SU-DHL-6 (cell line): ENCODE results near the gene MAPT.

ENCODE experiments used
- H2AFZ ChIP-seq: fragments of 200-600 bp; sonication (generic); 2 replicates; pipeline ENCODE4 v1.6.1; 2014; ENCODE audit warnings: low read depth, mild to moderate bottlenecking, moderate library complexity, mixed read lengths, antibody characterized with exemption, low read length; ENCODE audit not compliant: severe bottlenecking
- H3F3A ChIP-seq: fragments of 200-600 bp; shearing (Covaris generic); 2 replicates; pipeline ENCODE4 v1.6.0; 2016; ENCODE audit warnings: antibody characterized with exemption, mild to moderate bottlenecking; ENCODE audit not compliant: insufficient read depth
- H3K27ac ChIP-seq: fragments of 200-600 bp; sonication (generic); 2 replicates; pipeline ENCODE4 v1.5.1; 2016; ENCODE audit warnings: low read depth, mild to moderate bottlenecking, low read length, moderate library complexity, mixed read lengths
- H3K27me3 ChIP-seq: fragments of 200-600 bp; sonication (generic), shearing (Covaris generic); 2 replicates; pipeline ENCODE4 v1.6.0; 2014; ENCODE audit warnings: mild to moderate bottlenecking, low read length
- H3K36me3 ChIP-seq: fragments of 200-600 bp; sonication (generic); 2 replicates; pipeline ENCODE4 v1.6.1; 2014; ENCODE audit warnings: mild to moderate bottlenecking, low read length, mixed read lengths
- H3K4me2 ChIP-seq: fragments of 300-600, 200-600 bp; shearing (Covaris generic), sonication (generic); 2 replicates; pipeline ENCODE4 v1.6.0; 2014; ENCODE audit warnings: low read length, low read depth, mild to moderate bottlenecking; ENCODE audit not compliant: poor library complexity, severe bottlenecking
- H3K4me3 ChIP-seq: fragments of 200-600 bp; sonication (generic); 2 replicates; pipeline ENCODE4 v1.5.1; 2014; ENCODE audit warnings: antibody characterized with exemption, low read length, mild to moderate bottlenecking, mixed read lengths; ENCODE audit not compliant: insufficient read depth, poor library complexity, severe bottlenecking
- H3K79me2 ChIP-seq: fragments of 200-600 bp; sonication (generic); 2 replicates; pipeline ENCODE4 v1.6.1; 2014; ENCODE audit warnings: mild to moderate bottlenecking, low read length, moderate library complexity; ENCODE audit not compliant: insufficient read depth
- H3K9ac ChIP-seq: fragments of 200-600 bp; sonication (generic); 2 replicates; pipeline ENCODE4 v1.7.0; 2014; ENCODE audit warnings: mild to moderate bottlenecking, low read length
- H3K9me2 ChIP-seq: fragments of 200-600 bp; sonication (generic); replicated peaks from 2 replicates; pipeline ENCODE4 v1.6.1; 2014; ENCODE audit warnings: low read length; ENCODE audit not compliant: insufficient read depth
- H3K9me3 ChIP-seq: fragments of 200-600 bp; sonication (generic); 2 replicates; pipeline ENCODE4 v1.6.1; 2014; ENCODE audit warnings: low read length, mixed read lengths; ENCODE audit not compliant: insufficient read depth
- H4K20me1 ChIP-seq: fragments of 200-600 bp; sonication (generic); 2 replicates; pipeline ENCODE4 v1.6.1; 2014; ENCODE audit warnings: low read depth, mild to moderate bottlenecking, antibody characterized with exemption, low read length, moderate library complexity, mixed read lengths
- CTCF ChIP-seq: fragments of 200-600 bp; sonication (generic); IDR thresholded peaks from one replicate; pipeline ENCODE4 v1.5.1; 2017; ENCODE audit warnings: antibody characterized with exemption, mild to moderate bottlenecking, low read length, moderate library complexity; ENCODE audit not compliant: insufficient read depth, poor library complexity, severe bottlenecking
- EZH2phosphoT487 ChIP-seq: fragments of 200-600 bp; sonication (generic), shearing (Covaris generic); conservative IDR thresholded peaks from 2 replicates; pipeline ENCODE4 v1.6.1; 2018; ENCODE audit warnings: mild to moderate bottlenecking, antibody characterized with exemption, low read length, moderate library complexity, mixed read lengths

The MAPT gene

GRCh38 chr17:45985447-45985846, 91.1 kb downstream of the MAPT start:
- H3K9ac ChIP-seq, result no peak overlapping the region
- H3K9me2 ChIP-seq, result no peaks in the 10 kb centered on the region
- no peaks in the 10 kb centered on the region for H3K9me3 ChIP-seq
- no peak overlapping the region for H3K4me3 ChIP-seq
- H3K36me3 ChIP-seq, result no peaks in the 10 kb centered on the region
- TF ChIP-seq EZH2phosphoT487 (no peak), CTCF (no peak)
- no peaks in the 10 kb centered on the region for H4K20me1 ChIP-seq
- H3K4me2 ChIP-seq, result no peak overlapping the region
- H3K27me3 ChIP-seq, result no peaks in the 10 kb centered on the region
- H3K27ac ChIP-seq, result no peak overlapping the region
- H3F3A ChIP-seq, result no peaks in the 10 kb centered on the region
- H2AFZ ChIP-seq, result no peak overlapping the region
- H3K79me2 ChIP-seq, result no peaks in the 10 kb centered on the region

- no peaks in the 10 kb centered on the region for H3F3A ChIP-seq
- no peak overlapping the region for H3K9ac ChIP-seq
- no peaks in the 10 kb centered on the region for H3K9me3 ChIP-seq
- no peaks in the 10 kb centered on the region for H4K20me1 ChIP-seq
- no peaks in the 10 kb centered on the region for H3K27me3 ChIP-seq
- H3K9me2 ChIP-seq, result no peaks in the 10 kb centered on the region
- no peaks in the 10 kb centered on the region for H3K79me2 ChIP-seq
- no peak for TF ChIP-seq EZH2phosphoT487
- no peak for TF ChIP-seq CTCF
- H3K36me3 ChIP-seq, result no peaks in the 10 kb centered on the region
- no peak overlapping the region for H3K27ac ChIP-seq
- no peak overlapping the region for H3K4me3 ChIP-seq
- H3K4me2 ChIP-seq, result no peak overlapping the region
- no peak overlapping the region for H2AFZ ChIP-seq
These were observed 91.7 kb downstream of the MAPT start for GRCh38 chr17:45986056-45986455.

- Histone ChIP-seq H4K20me1 (no peaks in the 10 kb centered on the region), H3K27me3 (no peaks in the 10 kb centered on the region), H3K9ac (no peak overlapping the region), H3K36me3 (no peaks in the 10 kb centered on the region), H2AFZ (no peak overlapping the region), H3K4me2 (no peak overlapping the region), H3F3A (no peaks in the 10 kb centered on the region), H3K79me2 (no peaks in the 10 kb centered on the region), H3K4me3 (no peak overlapping the region), H3K9me3 (no peaks in the 10 kb centered on the region), H3K9me2 (no peaks in the 10 kb centered on the region), H3K27ac (no peak overlapping the region)
- TF ChIP-seq EZH2phosphoT487 (no peak), CTCF (no peak)
These were observed 93.4 kb downstream of the MAPT start for GRCh38 chr17:45987706-45988105.
